K562 (cell line): ENCODE measurements around the gene CPSF2. TPM values are rescaled to one million over a fixed set of nuclear protein-coding genes. Genes with fewer than 3 reads are reported as not detected.

Experiments used
- ATAC-seq: fragments of 200-7000 bp; cut with Tn5 transposase; 3 replicates; pipeline ENCODE4 v1.9.1; 2020; ENCODE audit warnings: moderate library complexity
- BruUV-seq: library from RNA; stranded (reverse); fragments of 400-500 nt; replicated peaks from 2 replicates; lab custom pipeline; 2021; lab: Mats Ljungman, UMichigan
- CTCF ChIA-PET: fragments of 300-600 bp; formaldehyde crosslinking; extraction: SDS; loops from one replicate; lab custom pipeline; 2021; ENCODE audit warnings: low intra/inter-chr PET ratio; lab: Yijun Ruan, JAX
- POLR2A ChIA-PET: fragments of 300-600, 350-650 bp; sonication (Branson Sonifier 250); formaldehyde crosslinking; extraction: SDS; loops from one replicate; lab custom pipeline; 2021; ENCODE audit warnings: antibody characterized with exemption, inconsistent platforms; lab: Yijun Ruan, JAX
- DNase-seq, 4 experiments: peaks; one replicate each; pipeline versions ENCODE4 v3.0.0 to v3.0.0-alpha.2; 2011 to 2018; ENCODE audit warnings: low spot score in 3 of 4, mixed read lengths in 3 of 4; ENCODE audit errors: extremely low read depth in 1 of 4
- FAIRE-seq: peaks from 2 replicates; lab custom pipeline; 2011; peaks lifted over from hg19 to GRCh38; lab: Jason Lieb, UNC
- H2AFZ ChIP-seq: 2 replicates; pipeline ENCODE4 v1.6.0; 2011; ENCODE audit warnings: low read depth, low read length, control low read depth, inconsistent platforms
- H3K27ac ChIP-seq: fragments of 200-600 bp; 3 replicates; pipeline ENCODE4 v1.8.0; 2011; ENCODE audit warnings: low read depth, mild to moderate bottlenecking, control low read depth, inconsistent platforms, low read length, moderate library complexity, mixed read lengths; ENCODE audit errors: extremely low read depth
- H3K27me3 ChIP-seq, 2 experiments: fragments of 300-600 bp in 1 of 2; 2 replicates in 1 of 2; 3 replicates in 1 of 2; pipeline versions ENCODE4 v1.6.0 to v1.8.0; 2011; ENCODE audit warnings: inconsistent platforms in 2 of 2, low read length in 2 of 2, mild to moderate bottlenecking in 1 of 2, mixed read lengths in 1 of 2, moderate library complexity in 1 of 2; ENCODE audit not compliant: control insufficient read depth in 2 of 2, insufficient read depth in 2 of 2
- H3K36me3 ChIP-seq: fragments of 300-600 bp; 3 replicates; pipeline ENCODE4 v1.8.0; 2011; ENCODE audit warnings: mild to moderate bottlenecking, low read length, inconsistent platforms; ENCODE audit not compliant: control insufficient read depth, insufficient read depth
- H3K4me1 ChIP-seq, 2 experiments: fragments of 200-600 bp in 1 of 2; replicated peaks in 1 of 2; 2 replicates in 1 of 2; 3 replicates in 1 of 2; pipeline versions ENCODE4 v1.5.1 to v1.8.0; 2011; ENCODE audit warnings: inconsistent platforms in 2 of 2, low read length in 2 of 2, mild to moderate bottlenecking in 1 of 2, mixed read lengths in 1 of 2, moderate library complexity in 1 of 2; ENCODE audit not compliant: control insufficient read depth in 2 of 2, insufficient read depth in 2 of 2
- H3K4me2 ChIP-seq: 2 replicates; pipeline ENCODE4 v1.6.1; 2011; ENCODE audit warnings: low read length, control low read depth, inconsistent platforms, mixed read lengths; ENCODE audit not compliant: insufficient read depth
- H3K4me3 ChIP-seq: fragments of 200-600 bp; sonication (generic), shearing (Covaris generic); 2 replicates; pipeline ENCODE4 v1.5.1; 2016; ENCODE audit warnings: control low read depth, inconsistent platforms
- H3K79me2 ChIP-seq: fragments of 200-600 bp; 3 replicates; pipeline ENCODE4 v1.8.0; 2011; ENCODE audit warnings: low read length, inconsistent platforms; ENCODE audit not compliant: control insufficient read depth, insufficient read depth
- H3K9ac ChIP-seq, 2 experiments: 2 replicates each; pipeline versions ENCODE4 v1.6.0 to v1.6.1; 2011; ENCODE audit warnings: low read depth in 2 of 2, low read length in 2 of 2, control low read depth in 1 of 2, inconsistent platforms in 1 of 2, mild to moderate bottlenecking in 1 of 2, mixed read lengths in 1 of 2; ENCODE audit not compliant: insufficient read depth in 1 of 2
- H3K9me1 ChIP-seq: one replicate; pipeline ENCODE4 v1.6.0; 2011; ENCODE audit warnings: inconsistent platforms, mild to moderate bottlenecking, low read length, moderate library complexity; ENCODE audit not compliant: control insufficient read depth, insufficient read depth
- H3K9me3 ChIP-seq: replicated peaks from 2 replicates; pipeline ENCODE4 v1.5.1; 2011; ENCODE audit warnings: low read depth, low read length, inconsistent platforms; ENCODE audit not compliant: control insufficient read depth, insufficient read depth
- H4K20me1 ChIP-seq: replicated peaks from 2 replicates; pipeline ENCODE4 v1.6.1; 2011; ENCODE audit warnings: low read length, inconsistent platforms, mixed read lengths; ENCODE audit not compliant: control insufficient read depth, insufficient read depth
- BCL6 ChIP-seq: fragments of 250-450 bp; sonication (Bioruptor Pico); IDR thresholded peaks from 2 replicates; pipeline ENCODE4 v1.4.0; 2020
- CBFA2T2 ChIP-seq: fragments of 450-650 bp; conservative IDR thresholded peaks from 2 replicates; pipeline ENCODE4 v1.6.1; 2017; ENCODE audit warnings: mild to moderate bottlenecking
- CBFA2T3 ChIP-seq: fragments of 450-650 bp; IDR thresholded peaks from 2 replicates; pipeline ENCODE4 v1.6.1; 2017
- NR2F6 ChIP-seq: fragments of 450-650 bp; formaldehyde crosslinking; IDR thresholded peaks from 2 replicates; pipeline ENCODE4 v1.4.0; 2020; ENCODE audit warnings: mild to moderate bottlenecking
- TCF3 ChIP-seq: sonication (generic); formaldehyde crosslinking; IDR thresholded peaks from 2 replicates; pipeline ENCODE4 v1.4.0; 2020; ENCODE audit warnings: mild to moderate bottlenecking, missing genetic modification reagents
- WGBS: fragments of 100-300 bp; shearing (Covaris generic); methylation state at CpG from one replicate; pipeline ENCODE4 v1.1.6; 2016; ENCODE audit warnings: low coverage, mixed read lengths; ENCODE audit not compliant: insufficient coverage; ENCODE audit errors: missing lambda C conversion rate; 5-methylcytosine and 5-hydroxymethylcytosine counted together
- in situ Hi-C: fragments of 300-500 bp; cut with MboI; formaldehyde crosslinking; loops from 4 replicates; pipeline ENCODE4 v1.15.0; 2018; ENCODE audit warnings: inconsistent platforms, mixed read lengths
- intact Hi-C: fragments of 100-400 bp; cut with micrococcal nuclease; formaldehyde crosslinking; loops from 2 replicates; pipeline ENCODE4 v1.14.2; 2022
- polyA plus RNA-seq, 8 experiments: library from polyadenylated mRNA; depleted of rRNA in 4 of 8; stranded (reverse) in 5 of 8; unstranded in 3 of 8; fragments of >200 nt; fragmentation: Nextera tagmentation in 2 of 8; fragmentation: Illumina TruSeq in 1 of 8; extraction: Ambion mirVana in 2 of 8; extraction: Trizol in 1 of 8; gene quantifications; 2 replicates each; pipeline versions ENCODE4 v1.2.1 to v1.2.3, GENCODE V29; 2011 to 2014; ENCODE audit warnings: inconsistent platforms in 1 of 8, missing spikeins in 1 of 8
- total RNA-seq, 7 experiments: library from RNA; depleted of rRNA in 6 of 7; stranded (reverse); fragments of >200 nt in 6 of 7; fragmentation: Illumina TruSeq in 2 of 7; extraction: Trizol in 2 of 7; gene quantifications; 2 replicates each; pipeline versions ENCODE4 v1.2.1 to v1.2.3, GENCODE V29; 2011 to 2021; ENCODE audit warnings: low replicate concordance in 1 of 7
- TF ChIP-seq, protein P1 (sequence below): fragments of 250-450 bp; sonication (Bioruptor Pico); IDR thresholded peaks from 2 replicates; pipeline ENCODE4 v1.4.0; 2020; ENCODE audit warnings: mild to moderate bottlenecking, moderate library complexity

CPSF2 gene
- total and polyA plus RNA-seq, 9 of the 15 experiments (the other 6 are each of a cell fraction or from before 2014, with no cell fraction given), result 20.8 to 71.3 (median 49.0) TPM

DNA sequence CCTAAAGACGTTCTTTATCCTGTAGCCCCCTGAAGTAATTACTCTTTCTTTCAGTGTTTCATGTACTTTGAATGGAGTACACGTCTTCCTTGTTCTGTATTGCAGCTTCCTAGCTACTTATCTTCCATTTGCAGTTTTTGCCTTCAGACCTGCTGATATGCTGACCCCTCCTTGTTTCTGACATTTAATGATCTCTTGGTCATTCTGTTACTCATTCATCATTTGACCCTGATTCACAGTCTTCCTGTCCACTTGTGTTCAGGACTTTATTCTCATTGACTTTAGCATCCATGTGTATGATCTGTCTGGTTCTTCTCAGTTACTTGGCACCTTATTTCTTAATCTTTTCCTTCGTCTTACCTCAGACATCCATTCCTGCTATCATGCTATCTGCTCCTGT lies 22.2 kb downstream of the CPSF2 start:
- Histone ChIP-seq H2AFZ (no peak overlapping the region), H3K79me2 (no peaks in the 10 kb centered on the region), H3K36me3 (peaks cover 73% of the 10 kb centered on the region), H3K27me3 (no peaks in the 10 kb centered on the region), H4K20me1 (no peaks in the 10 kb centered on the region), H3K9me3 (no peaks in the 10 kb centered on the region), H3K4me1 (peaks cover 0 to 2% of the 10 kb centered on the region in 2 experiments; a peak in 2 of 5 replicates), H3K9me1 (no peaks in the 10 kb centered on the region), H3K9ac (no peak overlapping the region), H3K27ac (no peak overlapping the region), H3K4me3 (no peak overlapping the region), H3K4me2 (no peak overlapping the region; the same call in 1 of the 2 replicates)
- CTCF ChIA-PET, result no interaction called here
- intact Hi-C loops, result no loop called here
- ATAC-seq (no peak), DNase-seq (peak in 1 of 4 experiments; percentile 11), FAIRE-seq (no peak)
- no TSS peak for BruUV-seq
- TF ChIP-seq CBFA2T2 (peak; percentile 17; the same call in 1 of the 2 replicates), BCL6 (CRISPR knock-in tag) (no peak), CBFA2T3 (peak; percentile 60), TCF3 (CRISPR knock-in tag) (peak; percentile 46; the same call in 1 of the 2 replicates), NR2F6 (no peak)
- TF ChIP-seq, protein P1, sequence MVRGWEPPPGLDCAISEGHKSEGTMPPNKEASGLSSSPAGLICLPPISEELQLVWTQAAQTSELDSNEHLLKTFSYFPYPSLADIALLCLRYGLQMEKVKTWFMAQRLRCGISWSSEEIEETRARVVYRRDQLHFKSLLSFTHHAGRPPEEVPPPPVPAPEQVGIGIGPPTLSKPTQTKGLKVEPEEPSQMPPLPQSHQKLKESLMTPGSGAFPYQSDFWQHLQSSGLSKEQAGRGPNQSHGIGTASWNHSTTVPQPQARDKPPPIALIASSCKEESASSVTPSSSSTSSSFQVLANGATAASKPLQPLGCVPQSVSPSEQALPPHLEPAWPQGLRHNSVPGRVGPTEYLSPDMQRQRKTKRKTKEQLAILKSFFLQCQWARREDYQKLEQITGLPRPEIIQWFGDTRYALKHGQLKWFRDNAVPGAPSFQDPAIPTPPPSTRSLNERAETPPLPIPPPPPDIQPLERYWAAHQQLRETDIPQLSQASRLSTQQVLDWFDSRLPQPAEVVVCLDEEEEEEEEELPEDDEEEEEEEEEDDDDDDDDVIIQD (CRISPR knock-in tag), result no peak
- WGBS, result 35% methylated on average over 3 of the region's 3 CpGs
- in situ Hi-C loops, result no loop called here
- POLR2A ChIA-PET, result interaction anchor here (1.2 kb wide), 1 partner anchor 22 kb away, joined by 4 read pairs; the partner anchor contains the start of genes CPSF2 and NDUFB1
